ENCODE data around the gene ATRNL1.

The ATRNL1 gene

DNA sequence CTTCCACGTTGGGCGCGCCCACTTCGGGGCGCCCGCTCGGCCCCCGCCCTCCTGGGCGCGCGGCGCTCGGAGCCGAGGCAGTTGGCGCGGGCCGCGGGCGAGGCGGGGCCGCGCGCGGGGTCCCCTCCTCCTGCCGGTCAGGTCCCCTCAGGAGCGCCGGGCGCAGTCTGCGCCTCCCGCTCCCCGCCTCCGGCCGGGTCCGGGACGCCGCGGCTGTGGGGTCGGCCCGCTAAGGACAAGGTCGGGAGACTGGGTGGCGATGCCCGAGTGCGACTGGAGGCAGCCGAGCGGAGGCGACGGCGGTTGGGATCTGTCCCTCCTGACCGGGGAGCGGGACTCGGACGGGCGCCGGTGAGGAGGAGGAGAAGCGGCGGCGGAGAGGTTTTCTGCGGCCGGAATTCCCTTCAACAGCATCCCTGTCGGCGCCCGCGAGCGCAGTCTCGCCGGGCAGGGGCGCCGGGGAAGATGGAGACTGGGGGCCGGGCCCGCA lies at the start of gene ATRNL1:
Gene ATRNL1, plus strand, starts transcription at position 80 of the 490 bp plus-strand sequence. Its CDS starts 386 bp downstream, at position 466.
- no peak for DNase-seq (ENCODE audit: extremely low read depth in 1 of 2, low read depth in 1 of 2)

GRCh38 chr10:115043719-115044118 lies 49.4 kb upstream of the ATRNL1 start:
- DNase-seq (ENCODE audit: extremely low read depth in 1 of 2, low read depth in 1 of 2), result no peak

DNA sequence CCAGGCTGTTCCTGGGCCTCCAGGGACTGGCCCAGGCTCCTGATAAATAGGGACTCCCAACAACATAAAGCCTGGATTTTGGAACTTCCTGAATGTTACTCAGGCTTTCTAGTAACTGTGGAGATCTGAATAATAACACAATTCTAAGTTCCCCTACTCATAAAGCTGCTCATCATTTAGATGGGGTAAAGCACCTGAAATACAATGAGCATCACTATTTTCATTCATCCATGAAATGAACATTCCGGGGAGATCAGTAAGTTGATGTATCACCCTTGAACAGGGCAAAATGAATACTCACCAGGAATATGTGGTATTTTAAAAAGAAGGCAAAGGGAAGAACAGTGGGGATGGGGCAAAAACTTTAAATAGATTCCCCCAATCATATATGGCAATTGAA lies 48.3 kb upstream of the ATRNL1 start:
- DNase-seq (ENCODE audit: extremely low read depth in 1 of 2, low read depth in 1 of 2), result no peak

DNA sequence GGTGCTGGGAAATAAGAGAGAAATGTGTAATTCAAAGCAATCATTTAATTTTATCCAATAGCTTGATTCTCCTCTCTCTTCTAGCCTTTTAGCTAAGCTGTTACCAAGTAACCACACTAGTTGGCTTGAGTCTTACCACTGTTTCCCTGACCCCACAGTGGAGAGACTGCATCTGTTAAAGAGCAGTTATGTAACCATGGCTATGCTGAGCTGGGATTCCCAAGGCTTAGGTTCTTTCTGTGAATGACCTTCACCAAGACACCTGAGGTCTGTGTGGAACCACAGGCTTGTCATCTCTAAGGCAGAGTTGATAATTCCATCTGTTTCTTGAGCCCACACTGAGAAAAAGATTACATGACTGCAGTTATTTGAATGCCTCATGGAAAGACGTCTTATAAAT lies 47.7 kb upstream of the ATRNL1 start:
- DNase-seq (ENCODE audit: extremely low read depth in 1 of 2, low read depth in 1 of 2), result no peak

DNA sequence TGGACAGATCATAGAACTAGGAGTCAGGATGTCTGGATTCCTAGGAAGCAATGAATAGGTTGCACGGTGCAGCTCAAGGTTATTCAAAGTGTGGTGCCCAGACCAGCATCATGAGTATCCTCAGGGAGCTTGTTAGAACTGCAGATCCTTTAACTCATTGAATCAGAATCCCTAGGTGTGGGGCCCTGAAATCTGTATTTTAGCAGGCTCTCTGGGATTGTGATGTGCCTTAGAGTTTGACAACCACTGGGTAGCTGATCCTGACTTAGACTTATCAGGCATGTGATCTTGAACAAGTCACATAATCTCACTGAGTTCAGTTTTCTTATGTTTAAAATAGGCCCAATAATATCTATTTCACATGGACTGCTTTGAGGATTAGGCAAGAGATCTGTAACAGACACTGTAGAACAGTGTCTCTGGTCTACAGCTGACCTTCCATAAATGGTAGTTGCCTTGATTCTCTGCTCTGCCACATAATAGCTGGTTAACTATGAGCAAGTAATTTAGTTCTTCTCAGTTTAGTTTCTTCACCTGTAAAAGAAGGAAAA lies 46.4 kb upstream of the ATRNL1 start:
- DNase-seq (ENCODE audit: extremely low read depth in 1 of 2, low read depth in 1 of 2), result no peak

DNA sequence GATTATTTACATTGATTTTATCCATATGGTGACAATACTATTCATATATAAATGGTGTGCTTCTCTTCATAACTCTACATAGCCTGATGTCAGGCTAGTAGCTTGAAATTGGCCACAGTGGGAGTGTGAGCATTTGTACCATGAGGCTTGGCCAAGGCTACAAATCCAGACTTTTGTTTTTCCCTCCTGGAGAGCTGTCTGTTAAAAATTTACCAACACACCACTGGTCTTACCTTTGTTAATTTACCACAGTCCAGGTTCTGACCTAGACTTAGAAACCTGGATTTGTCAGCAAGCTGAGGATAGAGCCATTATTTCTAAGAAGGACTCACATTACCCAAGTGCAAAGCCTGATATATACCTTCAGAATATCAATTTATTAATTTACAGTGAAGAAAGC lies 45.5 kb upstream of the ATRNL1 start:
- no peak for DNase-seq (ENCODE audit: extremely low read depth in 1 of 2, low read depth in 1 of 2)

DNA sequence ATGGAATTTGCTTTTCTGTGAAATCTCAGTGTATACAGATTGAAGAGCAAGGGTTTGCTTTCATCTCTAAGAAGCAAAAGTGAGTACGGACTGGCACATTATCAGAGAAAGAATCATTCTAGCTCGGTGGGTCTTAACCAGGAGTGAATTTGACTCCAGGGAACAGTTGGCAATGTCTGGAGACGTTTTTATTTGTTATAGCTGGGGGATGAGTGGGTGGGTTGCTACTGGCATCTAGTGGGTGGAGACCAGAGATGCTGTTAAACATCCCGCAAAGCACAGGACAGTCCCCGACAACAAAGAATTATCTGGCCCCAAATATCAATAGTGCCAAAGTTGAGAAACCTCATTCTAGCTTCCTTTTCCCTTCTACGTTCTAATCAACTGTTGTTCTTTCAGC lies 43.8 kb upstream of the ATRNL1 start:
- no peak for DNase-seq (ENCODE audit: extremely low read depth in 1 of 2, low read depth in 1 of 2)

DNA sequence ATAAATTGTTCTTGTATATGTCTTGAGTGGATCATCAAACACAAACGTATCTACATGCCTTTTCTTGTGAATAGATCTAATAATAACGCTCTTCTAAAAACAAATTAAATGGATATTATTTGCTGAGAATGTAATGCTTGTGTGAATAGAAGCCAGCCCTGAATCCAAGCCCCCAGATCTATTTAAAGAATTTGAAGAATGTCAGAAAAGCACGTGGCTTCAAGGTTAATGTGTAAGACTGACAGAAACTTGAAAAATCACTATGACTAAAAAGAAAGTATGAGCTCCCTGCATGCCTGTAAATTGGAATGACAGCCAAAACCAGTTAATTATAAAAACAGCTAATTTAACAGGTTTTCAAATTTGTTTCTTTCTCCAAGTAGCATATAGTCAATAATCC lies 43.2 kb upstream of the ATRNL1 start:
- no peak for DNase-seq (ENCODE audit: extremely low read depth in 1 of 2, low read depth in 1 of 2)

DNA sequence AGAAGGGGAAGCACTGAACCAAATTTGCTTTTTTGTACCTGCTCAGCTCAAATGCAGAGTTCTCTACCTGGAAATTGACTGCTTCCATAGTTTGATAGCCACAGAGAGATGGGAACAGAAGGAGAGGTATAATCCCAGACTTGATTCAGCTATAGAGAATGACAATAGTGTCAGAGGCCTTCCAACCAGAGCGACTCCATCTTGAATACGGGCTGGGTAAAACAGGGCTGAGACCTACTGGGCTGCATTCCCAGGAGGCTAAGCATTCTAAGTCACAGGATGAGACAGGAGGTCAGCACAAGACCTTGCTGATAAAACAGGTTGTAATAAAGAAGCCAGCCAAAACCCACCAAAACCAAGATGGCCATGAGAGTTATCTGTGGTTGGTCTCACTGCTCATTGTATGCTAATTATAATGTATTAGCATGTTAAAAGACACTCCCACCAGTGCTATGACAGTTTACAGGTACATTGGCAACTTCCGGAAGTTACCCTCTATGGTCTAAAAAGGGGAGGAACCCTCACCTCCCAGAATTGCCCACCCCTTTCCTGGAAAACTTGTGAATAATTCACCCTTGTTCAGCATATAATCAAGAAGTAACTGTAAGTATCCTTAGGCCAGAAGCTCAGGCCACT lies 42.7 kb upstream of the ATRNL1 start:
- no peak for DNase-seq (ENCODE audit: extremely low read depth in 1 of 2, low read depth in 1 of 2)

DNA sequence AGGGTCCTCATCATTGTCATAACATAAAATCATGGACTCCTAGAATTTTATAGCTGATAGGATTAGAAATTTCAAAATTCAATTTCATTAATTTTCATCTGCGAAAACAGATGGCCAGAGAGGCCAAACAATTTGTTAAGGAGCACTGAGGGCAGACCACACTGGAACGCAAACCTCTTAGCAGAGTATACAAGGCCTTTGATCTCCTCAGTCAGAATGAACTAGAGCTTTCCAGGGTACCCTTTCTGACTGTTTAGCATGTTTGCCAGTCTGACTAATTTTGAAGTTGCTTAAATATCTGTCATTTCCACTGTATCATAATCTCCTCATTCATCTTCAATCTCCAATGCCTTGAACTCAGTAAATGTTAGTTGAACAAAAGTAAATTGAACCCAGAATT lies 41.9 kb upstream of the ATRNL1 start:
- DNase-seq (ENCODE audit: extremely low read depth in 1 of 2, low read depth in 1 of 2), result no peak

- DNase-seq (ENCODE audit: extremely low read depth in 1 of 2, low read depth in 1 of 2), result no peak
Measured at GRCh38 chr10:115052226-115052625, 40.9 kb upstream of the ATRNL1 start.

DNA sequence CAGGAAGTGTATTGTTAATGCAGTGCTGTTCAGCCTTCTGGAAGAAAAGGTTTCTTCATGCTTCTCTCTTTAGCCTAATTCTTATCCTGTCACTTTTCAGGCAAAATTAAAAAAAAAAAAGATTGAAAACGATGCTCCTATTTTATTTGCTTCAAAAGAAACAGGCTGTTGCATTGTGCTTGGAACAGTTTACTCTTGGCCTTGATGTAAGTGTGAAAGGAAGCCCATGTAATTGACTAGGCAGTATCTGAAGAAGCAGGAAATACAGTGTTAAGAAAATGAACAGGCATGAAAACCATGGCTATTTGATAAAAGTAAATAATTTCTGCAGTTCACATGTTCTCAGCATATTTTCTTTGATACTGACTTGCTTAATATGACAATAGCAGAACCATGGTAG lies 40.4 kb upstream of the ATRNL1 start:
- no peak for DNase-seq (ENCODE audit: extremely low read depth in 1 of 2, low read depth in 1 of 2)

DNA sequence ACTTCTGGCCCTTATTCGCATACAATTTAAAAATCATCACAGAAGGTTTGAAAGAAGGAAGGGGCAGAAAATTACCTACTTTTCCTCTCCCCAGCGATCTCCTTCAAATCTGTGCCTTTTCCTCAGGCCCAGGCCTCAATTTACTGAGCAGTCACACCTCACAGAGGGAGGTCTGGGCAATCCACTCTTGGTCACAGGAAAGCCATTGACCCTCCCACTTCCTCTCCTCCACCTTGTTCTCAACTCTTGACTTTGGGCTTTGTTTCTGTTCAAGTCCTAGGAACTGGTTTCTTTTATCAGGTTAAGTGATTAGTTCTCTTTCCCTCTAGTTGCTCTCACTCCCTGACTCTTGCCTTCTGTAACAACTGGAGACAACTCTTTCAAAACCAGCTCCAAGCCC lies 37.0 kb upstream of the ATRNL1 start:
- no peak for DNase-seq (ENCODE audit: extremely low read depth in 1 of 2, low read depth in 1 of 2)

GRCh38 chr10:115059301-115059898 lies 33.8 kb upstream of the ATRNL1 start:
- no peak for DNase-seq (ENCODE audit: extremely low read depth in 1 of 2, low read depth in 1 of 2)

GRCh38 chr10:115063701-115064658 lies 29.2 kb upstream of the ATRNL1 start:
- DNase-seq (ENCODE audit: extremely low read depth in 1 of 2, low read depth in 1 of 2), result no peak

DNA sequence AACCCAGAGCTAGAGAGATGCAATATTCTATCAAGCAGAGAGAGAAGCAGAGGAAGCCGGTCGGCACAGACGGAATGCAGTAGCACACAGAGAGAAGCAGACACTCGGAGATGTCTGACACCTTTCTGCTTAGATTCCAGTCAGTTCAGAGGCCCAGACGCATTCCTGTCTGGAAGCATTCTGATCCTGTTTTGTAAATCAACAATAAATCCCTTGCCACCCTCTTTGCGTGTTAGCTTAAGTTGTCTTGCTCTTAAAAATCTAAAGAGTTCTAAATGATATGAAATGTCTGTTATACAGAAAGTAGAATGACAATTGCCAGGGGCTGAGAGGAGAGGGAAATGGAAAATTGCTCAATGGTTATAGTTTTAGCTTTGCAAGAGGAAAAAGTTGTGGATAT lies 27.4 kb upstream of the ATRNL1 start:
- no peak for DNase-seq (ENCODE audit: extremely low read depth in 1 of 2, low read depth in 1 of 2)

- no peak for DNase-seq (ENCODE audit: extremely low read depth in 1 of 2, low read depth in 1 of 2)
Measured at GRCh38 chr10:115066528-115066927, 26.6 kb upstream of the ATRNL1 start.

DNA sequence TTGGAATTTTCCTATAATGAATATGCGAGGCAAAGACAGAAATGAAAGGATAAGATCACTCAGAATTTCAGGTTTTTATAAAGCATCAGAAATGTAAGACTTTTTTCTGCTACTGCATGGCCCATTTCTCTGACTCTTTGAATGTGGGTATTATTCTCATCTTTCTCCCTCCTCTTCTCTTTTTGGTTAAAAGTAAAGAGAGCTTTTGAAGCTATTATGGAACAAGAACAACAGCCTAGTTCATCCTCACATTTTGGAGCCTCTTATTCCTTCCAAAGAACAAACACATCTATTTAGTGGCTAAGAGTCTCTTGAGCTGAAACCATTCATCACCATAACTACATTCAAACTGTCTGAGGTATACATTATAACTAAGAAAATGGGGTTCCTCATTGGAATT lies 19.4 kb upstream of the ATRNL1 start:
- DNase-seq (ENCODE audit: extremely low read depth in 1 of 2, low read depth in 1 of 2), result no peak

- DNase-seq (ENCODE audit: extremely low read depth in 1 of 2, low read depth in 1 of 2), result no peak
Measured at GRCh38 chr10:115082506-115082905, 10.7 kb upstream of the ATRNL1 start.

GRCh38 chr10:115084277-115084850 lies 8.8 kb upstream of the ATRNL1 start:
- no peak for DNase-seq (ENCODE audit: extremely low read depth in 1 of 2, low read depth in 1 of 2)

- DNase-seq (ENCODE audit: extremely low read depth in 1 of 2, low read depth in 1 of 2), result no peak
Measured at GRCh38 chr10:115091161-115091560, 2.0 kb upstream of the ATRNL1 start.

All from stimulated activated CD8-positive, alpha-beta memory T cell treated with anti-CD3 and anti-CD28 coated beads, Interleukin-7, amount 100 ng/mL, for 48 hours (primary cell).